ENCODE measurements around the gene ATP6AP2. TPM values are rescaled to one million over a fixed set of nuclear protein-coding genes. Genes with fewer than 3 reads are reported as not detected.
A peak's percentile ranks its signal among the peaks of the same experiment; 100 is the strongest.

Gene ATP6AP2, protein sequence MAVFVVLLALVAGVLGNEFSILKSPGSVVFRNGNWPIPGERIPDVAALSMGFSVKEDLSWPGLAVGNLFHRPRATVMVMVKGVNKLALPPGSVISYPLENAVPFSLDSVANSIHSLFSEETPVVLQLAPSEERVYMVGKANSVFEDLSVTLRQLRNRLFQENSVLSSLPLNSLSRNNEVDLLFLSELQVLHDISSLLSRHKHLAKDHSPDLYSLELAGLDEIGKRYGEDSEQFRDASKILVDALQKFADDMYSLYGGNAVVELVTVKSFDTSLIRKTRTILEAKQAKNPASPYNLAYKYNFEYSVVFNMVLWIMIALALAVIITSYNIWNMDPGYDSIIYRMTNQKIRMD
- total RNA-seq (2014; rRNA removed) (74.1 and 77.6 TPM in 2 replicates), Bru-seq, nascent RNA (percentile 67 among the genes with signal in this experiment), BruChase-seq, experiment 1, labeled RNA remaining after a 6-hour chase (percentile 76 among the genes with signal in this experiment), BruChase-seq, experiment 2, labeled RNA remaining after a 2-hour chase (percentile 72 among the genes with signal in this experiment)
- long read RNA-seq, transcript ATP6AP2-217 (9 exons, 2,337 nt): major isoform, 521 of 592 reads
- long read RNA-seq, transcript ATP6AP2-224 (8 exons, 1,929 nt): minor isoform, 7 of 592 reads
- long read RNA-seq, partial matches to known transcripts: 37 of 592 reads
- long read RNA-seq, other reads (novel, unspliced or antisense): 15 of 592 reads

DNA sequence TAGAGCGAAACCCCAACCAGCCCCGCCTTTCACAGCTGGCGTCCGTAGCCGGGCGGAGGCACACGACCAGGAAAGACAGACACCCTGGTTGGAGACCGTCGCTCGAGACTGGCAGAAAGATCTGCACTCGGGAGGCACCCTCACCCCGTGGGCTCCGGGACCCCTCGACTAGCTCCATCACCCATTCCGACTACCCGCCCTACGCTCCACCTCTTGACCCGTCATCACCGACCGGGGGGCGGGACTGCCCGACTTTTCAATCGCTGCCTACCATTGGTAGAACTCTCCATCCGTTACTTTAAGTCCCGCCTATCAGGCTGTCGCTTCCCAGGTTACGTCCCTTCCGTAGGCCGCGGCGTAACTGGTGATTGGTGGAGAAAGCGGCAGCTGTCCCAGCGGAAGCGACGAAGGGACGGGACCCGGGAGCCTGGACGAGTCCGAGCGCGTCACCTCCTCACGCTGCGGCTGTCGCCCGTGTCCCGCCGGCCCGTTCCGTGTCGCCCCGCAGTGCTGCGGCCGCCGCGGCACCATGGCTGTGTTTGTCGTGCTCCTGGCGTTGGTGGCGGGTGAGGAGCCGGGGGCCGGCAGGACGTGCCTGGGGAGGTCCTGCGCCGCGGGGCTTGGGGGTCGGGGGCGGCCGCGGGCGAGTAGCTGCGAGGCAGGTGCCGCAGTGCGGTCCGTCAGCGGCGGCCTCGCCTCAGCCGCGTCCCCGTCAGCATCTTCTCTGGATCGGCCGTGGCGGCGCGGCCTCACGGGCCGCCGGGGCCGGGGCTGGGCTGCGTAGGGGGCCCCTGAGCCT, at the start of gene ATP6AP2:
ATP6AP2 (plus strand) TSS at position 434 of the 799 bp plus-strand sequence; CDS start at position 530, 96 bp downstream.
- no peaks in the 10 kb centered on the region; the same call in 1 of the 2 replicates for H3K4me1 ChIP-seq (ENCODE audit: insufficient read depth, low read length)
- CTCF ChIA-PET: no interaction called here
- intact Hi-C loops (cut with micrococcal nuclease): no loop called here
- H3K27ac ChIP-seq (ENCODE audit: low read length): no peak within 1 kb of the TSS
- peaks cover 30% of the 10 kb centered on the region for H3K79me2 ChIP-seq (ENCODE audit: low read length)
- H3K4me2 ChIP-seq (ENCODE audit: low read length): peak within 1 kb of the TSS; percentile 89
- DNase-seq: peak; percentile 96
- H2AFZ ChIP-seq (ENCODE audit: low read length): peak within 1 kb of the TSS; percentile 95
- POLR2A ChIA-PET (ENCODE audit: unreplicated experiment): interaction anchor here (0.5 kb wide), 2 partner anchors 495 to 600 kb away, joined by 3 read pairs; no protein-coding TSS in a partner anchor
- BruUV-seq (replicated peaks): no TSS peak
- no peaks in the 10 kb centered on the region for H3K9me3 ChIP-seq (ENCODE audit: low read length)
- ATAC-seq: peak; percentile 98
- H3K27me3 ChIP-seq (ENCODE audit: low read length): no peaks in the 10 kb centered on the region
- no peak for TF ChIP-seq EZH2phosphoT487 (IDR thresholded peaks at IDR 0.05; ENCODE audit: borderline replicate concordance, low read length)
- TF ChIP-seq EZH2 (IDR thresholded peaks at IDR 0.05; ENCODE audit: low read length, unreplicated experiment): no peak
- TF ChIP-seq, protein P1, sequence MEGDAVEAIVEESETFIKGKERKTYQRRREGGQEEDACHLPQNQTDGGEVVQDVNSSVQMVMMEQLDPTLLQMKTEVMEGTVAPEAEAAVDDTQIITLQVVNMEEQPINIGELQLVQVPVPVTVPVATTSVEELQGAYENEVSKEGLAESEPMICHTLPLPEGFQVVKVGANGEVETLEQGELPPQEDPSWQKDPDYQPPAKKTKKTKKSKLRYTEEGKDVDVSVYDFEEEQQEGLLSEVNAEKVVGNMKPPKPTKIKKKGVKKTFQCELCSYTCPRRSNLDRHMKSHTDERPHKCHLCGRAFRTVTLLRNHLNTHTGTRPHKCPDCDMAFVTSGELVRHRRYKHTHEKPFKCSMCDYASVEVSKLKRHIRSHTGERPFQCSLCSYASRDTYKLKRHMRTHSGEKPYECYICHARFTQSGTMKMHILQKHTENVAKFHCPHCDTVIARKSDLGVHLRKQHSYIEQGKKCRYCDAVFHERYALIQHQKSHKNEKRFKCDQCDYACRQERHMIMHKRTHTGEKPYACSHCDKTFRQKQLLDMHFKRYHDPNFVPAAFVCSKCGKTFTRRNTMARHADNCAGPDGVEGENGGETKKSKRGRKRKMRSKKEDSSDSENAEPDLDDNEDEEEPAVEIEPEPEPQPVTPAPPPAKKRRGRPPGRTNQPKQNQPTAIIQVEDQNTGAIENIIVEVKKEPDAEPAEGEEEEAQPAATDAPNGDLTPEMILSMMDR (conservative IDR thresholded peaks at IDR 0.05; ENCODE audit: low read depth, low read length): no peak
- no peaks in the 10 kb centered on the region for H3F3A ChIP-seq (ENCODE audit: low read length, unreplicated experiment)
- no peaks in the 10 kb centered on the region for H3K36me3 ChIP-seq (ENCODE audit: low read depth, low read length)
- H3K9ac ChIP-seq (ENCODE audit: low read length): peak within 1 kb of the TSS; percentile 71
- H3K4me3 ChIP-seq (ENCODE audit: low read length): peak within 1 kb of the TSS; percentile 88
- H3K9me2 ChIP-seq (replicated peaks; ENCODE audit: low read length): no peaks in the 10 kb centered on the region
- H4K20me1 ChIP-seq (ENCODE audit: low read length): no peaks in the 10 kb centered on the region

DNA sequence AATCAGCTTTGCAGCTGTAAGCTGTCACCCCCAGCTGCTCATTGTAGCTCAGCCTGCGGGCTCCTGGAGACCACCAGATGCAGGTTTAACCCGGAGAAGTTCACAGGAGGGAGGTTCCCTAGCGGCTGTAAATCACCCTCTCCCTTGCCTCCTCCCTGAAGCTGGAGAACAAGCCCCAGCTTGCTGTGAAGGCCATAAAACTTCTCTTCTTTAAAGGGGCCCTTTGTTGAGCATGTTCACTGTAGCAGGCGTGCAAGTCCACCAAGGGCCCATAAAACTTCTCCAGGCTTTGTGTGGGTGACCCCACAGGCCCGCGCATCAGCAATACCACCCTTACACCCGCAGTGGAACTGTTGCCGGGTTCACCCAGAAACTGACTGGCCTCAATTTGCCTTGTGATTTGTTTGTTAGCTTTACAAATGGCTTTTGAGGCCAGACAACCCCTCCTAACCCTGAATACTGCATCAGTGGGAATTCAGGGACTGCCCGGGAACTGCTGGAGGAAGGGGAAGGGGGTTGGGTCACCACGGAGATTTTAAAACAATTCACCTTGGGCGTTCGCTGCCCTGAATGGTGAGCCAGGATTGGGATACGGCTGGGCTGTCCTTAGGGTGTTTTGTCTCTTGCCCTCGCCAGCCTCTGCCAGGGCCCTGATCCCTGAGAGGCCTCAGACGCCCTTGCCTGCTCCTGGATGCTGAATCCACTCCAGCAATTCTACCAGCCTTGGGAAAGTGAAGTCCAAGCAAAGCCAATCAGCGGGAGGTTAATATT, 49.5 kb upstream of the ATP6AP2 start:
- ChIA-PET CTCF (no interaction called here), POLR2A (ENCODE audit: unreplicated experiment) (no interaction called here)
- H4K20me1 ChIP-seq (ENCODE audit: low read length): no peaks in the 10 kb centered on the region
- no peak overlapping the region for H3K4me2 ChIP-seq (ENCODE audit: low read length)
- no peak overlapping the region for H3K27ac ChIP-seq (ENCODE audit: low read length)
- peaks cover 24% of the 10 kb centered on the region; the same call in 1 of the 2 replicates for H3K27me3 ChIP-seq (ENCODE audit: low read length)
- intact Hi-C loops (cut with micrococcal nuclease): no loop called here
- H3K4me1 ChIP-seq (ENCODE audit: insufficient read depth, low read length): no peaks in the 10 kb centered on the region
- H2AFZ ChIP-seq (ENCODE audit: low read length): no peak overlapping the region
- no peaks in the 10 kb centered on the region for H3K9me2 ChIP-seq (replicated peaks; ENCODE audit: low read length)
- DNase-seq: no peak
- BruUV-seq (replicated peaks): no TSS peak
- no peaks in the 10 kb centered on the region for H3K9me3 ChIP-seq (ENCODE audit: low read length)
- ATAC-seq: no peak
- TF ChIP-seq EZH2 (IDR thresholded peaks at IDR 0.05; ENCODE audit: low read length, unreplicated experiment): no peak
- no peak for TF ChIP-seq EZH2phosphoT487 (IDR thresholded peaks at IDR 0.05; ENCODE audit: borderline replicate concordance, low read length)
- TF ChIP-seq, protein P1 (conservative IDR thresholded peaks at IDR 0.05; ENCODE audit: low read depth, low read length): no peak
- H3K79me2 ChIP-seq (ENCODE audit: low read length): no peaks in the 10 kb centered on the region
- H3K9ac ChIP-seq (ENCODE audit: low read length): no peak overlapping the region
- no peak overlapping the region for H3K4me3 ChIP-seq (ENCODE audit: low read length)
- no peaks in the 10 kb centered on the region for H3K36me3 ChIP-seq (ENCODE audit: low read depth, low read length)
- H3F3A ChIP-seq (ENCODE audit: low read length, unreplicated experiment): no peaks in the 10 kb centered on the region

Measured in PC-3 (cell line).